Left lobe of liver (tissue), 2 donors: ENCODE results near the gene TRHDE. TPM values are rescaled to one million over a fixed set of nuclear protein-coding genes. Genes with fewer than 3 reads are reported as not detected.
A peak's percentile ranks its signal among the peaks of the same experiment; 100 is the strongest.

Source experiments
- ATAC-seq: fragments of 200-7000 bp; cut with Tn5 transposase; one replicate; pipeline ENCODE4 v1.9.1; 2020; ENCODE audit warnings: mild to moderate bottlenecking, moderate library complexity
- DNase-seq: peaks from one replicate; pipeline ENCODE4 v3.0.0-alpha.2; 2020; ENCODE audit warnings: low spot score
- total RNA-seq: library from RNA; stranded (reverse); gene quantifications from one replicate; pipeline ENCODE4 v1.2.1, GENCODE V29; 2021
- donor health status: DM: no; HTN: no; CAD: no; lungs with moderate emphysema.
- donor health status: DM: no; HTN: yes; CAD: no.

TRHDE gene
- total RNA-seq, 1 donor from 2014 or later, result 1.2 TPM

DNA sequence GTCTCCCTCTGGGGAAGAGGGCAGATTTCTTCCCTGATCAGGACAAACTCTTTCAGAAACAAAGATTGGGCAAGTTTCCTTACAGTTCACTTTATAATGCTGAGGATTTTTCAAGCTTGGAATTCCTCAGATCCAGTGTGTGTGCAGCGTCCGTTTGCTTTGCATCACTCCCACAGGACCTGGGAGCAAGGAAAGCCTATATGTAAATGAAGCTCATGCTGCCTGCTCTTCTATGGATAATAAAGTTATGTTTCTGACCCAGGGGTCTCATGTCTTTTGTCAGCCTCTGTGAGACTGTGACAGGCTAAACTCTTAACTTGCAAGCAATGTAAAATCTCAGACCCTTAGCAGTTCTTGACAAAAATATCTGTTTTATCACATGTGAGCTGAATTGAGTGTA, 41.6 kb downstream of the TRHDE start:
- DNase-seq (no peak), ATAC-seq (no peak)

DNA sequence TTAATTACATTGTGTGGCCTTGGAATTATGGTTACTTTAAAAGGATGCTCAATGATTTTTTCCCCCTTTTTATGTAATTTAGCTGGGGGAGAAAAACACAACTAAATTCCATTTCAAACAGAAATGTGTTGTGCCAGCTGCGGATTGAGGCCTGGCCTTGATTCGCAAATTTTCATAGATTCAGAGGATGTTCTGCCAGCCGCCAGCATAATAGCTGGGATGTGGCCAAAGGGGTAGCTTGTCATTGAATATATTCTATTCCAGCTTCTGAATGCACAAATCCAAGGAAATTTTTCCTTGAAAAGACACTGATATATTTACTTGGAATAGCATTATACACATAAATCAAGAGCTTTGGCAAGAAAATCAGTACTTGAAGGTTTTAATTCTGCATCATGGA, 43.7 kb downstream of the TRHDE start:
- DNase-seq (no peak), ATAC-seq (no peak)

DNA sequence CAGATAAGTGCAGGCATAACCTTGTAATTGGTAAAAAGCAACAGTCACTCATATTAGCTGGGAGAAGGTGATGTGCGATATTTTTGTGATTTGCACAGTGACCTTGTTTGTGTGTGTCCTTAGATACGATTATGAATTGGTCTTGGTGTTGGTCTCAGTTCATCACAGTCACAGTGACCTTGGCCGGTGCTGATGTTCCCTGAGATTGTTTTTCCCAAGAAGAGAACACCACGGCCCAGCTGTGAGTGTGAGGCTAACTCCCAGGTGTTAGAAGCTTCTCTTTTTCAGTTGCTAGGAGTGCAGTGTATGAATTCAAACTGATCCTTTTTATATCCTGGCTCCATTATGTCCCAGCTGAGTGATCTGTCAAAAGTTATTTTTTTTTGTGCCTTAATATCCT, 46.2 kb downstream of the TRHDE start:
- ATAC-seq, result no peak
- no peak for DNase-seq

DNA sequence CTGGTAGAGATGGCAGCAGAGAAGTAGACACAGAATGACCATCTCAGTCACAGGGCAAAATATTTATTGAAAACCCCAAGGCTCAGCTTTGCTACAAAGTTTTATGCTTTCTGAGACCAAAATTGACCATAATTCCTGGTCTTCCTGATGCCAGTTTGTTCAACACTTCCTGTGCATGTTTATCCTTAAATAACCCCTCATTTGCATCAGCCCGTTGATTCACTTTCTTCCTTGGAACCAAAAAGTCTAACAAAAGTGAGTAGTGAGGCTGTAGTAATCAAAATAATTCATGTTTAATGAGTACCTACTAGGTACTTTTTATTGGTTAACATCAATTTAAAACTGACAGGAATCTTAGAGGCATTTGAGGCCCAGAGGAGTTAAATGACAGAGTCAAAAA, 51.7 kb downstream of the TRHDE start:
- DNase-seq (no peak), ATAC-seq (no peak)

DNA sequence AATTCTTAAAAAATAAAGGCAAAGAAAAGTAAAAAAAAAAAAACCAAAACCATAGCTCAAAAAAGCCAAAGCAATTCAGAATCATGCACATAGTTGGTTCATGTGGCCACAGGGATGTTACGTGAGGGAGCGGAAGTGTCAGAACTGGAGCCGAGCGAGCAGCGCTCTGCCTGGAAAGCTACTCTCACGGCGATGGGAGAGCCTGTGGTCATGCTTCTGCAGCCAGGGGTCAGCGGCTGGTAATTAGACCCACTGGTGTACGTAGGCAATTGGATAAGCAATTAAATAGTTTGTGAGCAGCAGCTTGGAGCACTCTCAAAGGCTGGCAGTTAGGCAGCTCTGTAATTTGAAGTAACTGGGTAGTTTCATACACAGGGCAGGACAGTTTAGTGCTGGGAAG, 58.1 kb downstream of the TRHDE start:
- ATAC-seq, result no peak

DNA sequence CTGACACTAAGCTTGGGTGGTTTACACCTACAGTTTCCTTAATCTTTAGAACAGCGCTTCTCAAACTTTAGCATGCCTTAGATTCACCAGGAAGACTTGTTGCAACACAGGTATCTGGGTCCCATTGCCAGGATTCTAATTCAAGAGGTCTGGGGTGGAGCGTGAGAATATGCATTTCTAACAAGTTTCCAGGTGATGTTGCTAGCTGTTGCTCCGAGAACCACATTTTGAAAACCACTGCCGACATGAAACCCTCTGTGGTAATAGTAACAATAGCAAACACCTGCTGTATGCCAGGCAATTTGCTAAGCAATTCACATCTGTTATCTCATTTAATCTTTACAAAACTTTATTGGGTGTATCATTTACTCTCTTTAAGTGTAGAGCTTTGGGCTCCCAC, 58.6 kb downstream of the TRHDE start:
- ATAC-seq, result no peak

More for the DNA sequence above, 58.1 kb downstream of the TRHDE start:
- DNase-seq, result no peak

DNA sequence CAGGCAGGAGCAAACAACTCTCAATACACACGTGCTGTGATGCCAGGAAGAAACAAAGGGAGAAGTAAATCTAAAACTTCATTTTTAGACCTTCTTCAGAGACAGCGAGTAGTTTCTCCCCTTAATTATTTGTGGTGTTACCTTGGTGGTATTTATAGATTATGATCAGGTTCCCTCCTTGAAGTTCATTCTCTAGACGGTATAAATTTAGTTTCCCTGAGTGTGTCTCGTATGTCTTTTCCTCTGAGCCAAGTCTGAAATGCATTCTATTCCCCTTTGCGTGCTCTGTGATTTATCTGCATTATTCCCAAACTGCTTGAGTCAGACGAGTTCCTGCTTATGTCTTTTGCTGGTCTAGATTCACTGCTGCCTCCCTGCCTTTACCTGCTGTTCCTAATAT, 65.2 kb downstream of the TRHDE start:
- ATAC-seq (no peak), DNase-seq (no peak)

More for the DNA sequence above, 58.6 kb downstream of the TRHDE start:
- DNase-seq, result no peak

DNA sequence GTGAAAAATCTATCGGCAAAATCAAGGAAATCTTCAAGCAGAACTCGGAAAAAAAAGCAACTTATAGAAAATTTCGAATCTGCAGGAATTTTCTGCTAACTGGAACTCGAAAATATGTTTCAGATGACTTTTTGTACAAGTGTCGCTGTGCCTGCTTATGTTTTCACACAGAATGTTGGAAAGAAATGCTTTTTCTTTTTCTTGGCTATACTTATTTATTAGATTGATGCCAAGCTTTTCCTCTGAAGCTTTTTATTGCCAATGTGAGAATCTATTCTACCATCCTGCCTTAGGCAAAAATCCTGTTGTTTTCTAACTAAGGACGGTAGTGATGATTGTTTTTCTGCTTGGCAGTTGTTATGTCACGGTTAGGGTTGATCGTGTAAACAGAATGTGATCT, 65.8 kb downstream of the TRHDE start:
- DNase-seq (no peak), ATAC-seq (no peak)

DNA sequence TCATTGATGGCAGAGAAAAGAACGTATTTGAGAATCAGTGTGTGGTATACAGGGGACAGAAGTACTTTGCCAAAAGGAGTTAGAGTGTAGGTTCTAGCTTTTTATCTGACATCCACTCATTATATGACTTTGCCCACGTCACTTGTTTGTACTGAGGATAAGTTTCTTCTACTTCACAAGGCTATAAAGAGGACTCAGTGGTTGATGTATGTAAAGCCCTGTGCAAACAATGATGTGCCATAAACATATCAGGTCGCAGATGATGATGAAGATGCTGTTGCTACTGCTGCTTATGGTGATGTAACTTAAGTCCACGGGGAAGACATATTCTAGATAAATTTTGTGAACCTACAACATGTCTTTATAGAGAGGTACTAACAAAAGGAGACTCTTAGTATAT, 66.3 kb downstream of the TRHDE start:
- no peak for DNase-seq
- no peak for ATAC-seq

DNA sequence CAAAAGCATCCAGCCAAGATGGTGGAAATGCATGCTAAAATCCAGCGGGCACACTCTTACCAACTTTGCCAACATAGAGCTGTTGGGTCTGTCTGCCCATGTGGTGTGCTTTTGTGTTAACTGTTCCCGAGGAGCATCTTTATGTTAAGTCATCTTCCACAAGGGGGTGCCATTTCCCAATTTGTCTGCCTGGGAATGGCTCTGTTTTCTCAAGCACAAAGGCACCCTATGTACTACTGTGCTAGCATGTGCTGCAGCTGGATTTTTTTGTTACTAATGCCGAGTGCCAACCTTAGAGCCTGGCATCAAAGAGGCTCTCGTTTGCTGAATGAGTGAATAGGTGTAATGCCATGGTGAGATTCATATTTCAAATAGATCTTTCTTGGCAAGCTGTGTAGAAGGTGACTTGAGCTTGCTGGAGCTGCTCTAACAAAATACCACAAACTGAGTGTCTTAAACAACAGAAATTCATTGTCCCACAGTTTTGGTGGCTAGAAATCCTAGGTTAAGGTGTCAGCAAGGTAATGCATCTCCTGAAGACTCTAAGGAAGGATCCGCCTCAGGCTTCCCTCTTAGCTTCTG, 74.3 kb downstream of the TRHDE start:
- DNase-seq (peak; percentile 63), ATAC-seq (peak; percentile 99)

DNA sequence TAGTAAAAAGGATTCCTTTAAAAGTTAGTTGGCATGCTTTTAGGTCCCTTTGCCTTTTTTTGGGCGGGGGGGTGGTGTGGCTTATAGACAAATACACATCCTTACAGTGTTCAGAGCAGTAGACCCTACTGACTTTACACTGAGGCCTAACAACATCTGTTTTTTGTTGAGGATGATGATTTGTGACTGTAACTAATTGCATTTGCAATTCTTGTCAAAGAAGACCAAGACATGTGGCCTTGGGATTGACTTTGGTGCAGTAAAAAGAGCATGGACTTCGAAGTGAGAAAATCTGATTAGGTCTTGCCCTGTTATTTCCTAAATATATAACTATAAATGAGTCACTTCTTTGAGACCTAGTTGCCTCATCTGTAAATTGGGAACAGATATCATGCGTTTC, 77.3 kb downstream of the TRHDE start:
- no peak for ATAC-seq

DNA sequence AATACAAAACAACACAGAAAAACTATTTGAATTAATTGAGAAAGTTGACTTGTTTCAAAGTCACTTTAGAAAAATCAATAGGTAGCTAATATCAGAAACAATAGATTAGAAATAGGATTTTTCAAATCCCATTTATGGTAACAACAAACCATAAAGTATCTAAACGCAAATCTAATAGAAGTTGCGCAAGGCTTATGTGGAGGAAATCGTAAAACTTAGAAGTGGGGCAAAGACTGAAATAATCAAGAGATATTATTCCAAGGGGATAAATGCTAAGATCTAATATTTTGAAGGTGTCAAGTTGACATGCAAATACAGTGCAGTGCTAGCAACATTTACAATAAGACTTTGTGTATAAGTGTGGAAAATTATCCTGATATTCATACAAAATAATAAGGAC, 87.2 kb downstream of the TRHDE start:
- no peak for ATAC-seq
- DNase-seq, result no peak

More for the DNA sequence above, 77.3 kb downstream of the TRHDE start:
- DNase-seq, result no peak

DNA sequence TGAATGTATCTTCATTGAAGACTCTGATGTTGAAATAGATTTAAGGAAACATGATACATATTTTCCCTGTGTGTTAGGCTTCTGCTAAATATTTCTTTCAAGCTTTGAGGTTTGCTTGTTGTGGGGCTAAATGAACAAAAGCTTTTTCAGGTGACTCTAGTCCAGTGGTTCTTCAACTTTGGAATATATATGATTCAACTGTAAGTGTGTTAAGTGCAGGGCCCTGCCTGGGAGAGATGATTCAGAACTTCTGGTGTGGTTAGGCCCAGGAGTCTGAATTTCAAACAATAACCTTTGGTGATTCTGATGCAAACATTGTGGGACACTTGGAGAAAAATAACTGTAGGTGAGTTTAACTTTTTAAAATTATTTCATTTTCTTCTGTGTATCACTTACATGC, 93.0 kb downstream of the TRHDE start:
- DNase-seq, result no peak
- no peak for ATAC-seq

DNA sequence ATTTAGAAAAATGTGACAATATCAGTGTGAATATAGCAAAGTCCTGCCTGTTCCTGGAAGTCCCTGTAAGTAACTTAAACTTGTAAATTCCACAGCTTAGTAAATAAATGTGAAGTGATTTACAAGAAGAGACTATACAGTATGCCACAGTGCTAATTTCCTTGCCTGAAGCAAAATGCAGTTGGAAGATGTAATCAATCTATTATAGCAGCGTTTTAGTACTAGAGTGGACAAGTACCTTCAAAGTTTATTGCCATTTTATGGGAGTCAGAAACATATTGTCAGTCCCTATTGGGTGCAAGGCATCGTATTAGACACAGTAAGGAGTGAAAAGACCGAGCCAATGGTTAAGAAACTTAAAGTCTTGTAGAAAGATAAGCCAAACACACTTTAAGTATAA, 94.1 kb downstream of the TRHDE start:
- no peak for ATAC-seq
- no peak for DNase-seq

DNA sequence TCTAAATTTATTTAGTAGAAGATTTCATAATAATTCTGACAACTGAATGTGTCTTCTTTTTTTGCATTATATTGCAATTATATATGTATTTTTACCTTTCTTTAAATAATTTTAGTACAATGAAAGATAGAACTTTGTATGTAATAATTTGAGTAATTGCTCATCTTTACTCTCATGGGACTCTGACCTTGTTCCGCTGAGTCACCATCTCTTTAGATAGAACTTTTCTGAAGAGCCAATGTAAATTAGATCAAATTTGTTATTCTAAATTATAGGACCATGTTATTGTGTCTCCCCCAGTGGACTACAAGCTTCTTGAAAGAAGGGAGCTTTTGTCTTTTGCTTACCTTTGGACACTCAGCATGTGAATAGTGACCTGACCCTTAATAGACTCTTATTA, 96.1 kb downstream of the TRHDE start:
- no peak for ATAC-seq

DNA sequence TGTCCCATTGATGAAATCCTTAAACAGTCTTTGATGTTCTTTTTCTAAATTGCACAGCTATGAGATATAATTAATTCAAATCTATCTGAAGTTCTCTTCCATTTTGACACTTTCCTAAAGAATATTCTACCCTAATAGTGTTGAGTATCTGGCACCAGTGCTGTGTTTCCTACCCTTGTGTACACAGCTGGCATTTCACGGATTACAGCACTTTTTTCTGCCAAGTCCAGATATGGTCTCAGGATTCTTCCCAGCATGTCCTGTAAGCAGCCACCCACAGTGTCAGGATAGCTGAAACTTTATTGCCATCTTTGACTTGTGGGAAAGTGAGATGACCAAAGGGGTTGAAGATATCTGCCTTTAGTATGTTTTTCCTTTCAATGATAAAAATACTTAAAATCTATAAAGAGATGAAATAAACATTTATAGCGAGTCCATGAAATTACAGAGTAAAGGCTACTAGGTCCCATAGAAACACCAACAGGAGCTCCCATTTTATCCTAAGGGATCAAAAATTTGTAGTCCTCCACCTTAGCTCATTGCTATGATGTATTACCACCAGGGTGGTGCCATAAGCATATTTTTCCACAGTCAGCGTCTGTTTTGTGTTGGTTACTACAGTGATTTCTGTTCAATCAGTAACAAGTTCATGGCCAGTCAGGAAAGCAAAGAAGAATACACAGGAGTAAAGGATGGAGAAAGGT, 96.7 kb downstream of the TRHDE start:
- ATAC-seq, result peak; percentile 92
- DNase-seq, result no peak

More for the DNA sequence above, 96.1 kb downstream of the TRHDE start:
- DNase-seq, result no peak

DNA sequence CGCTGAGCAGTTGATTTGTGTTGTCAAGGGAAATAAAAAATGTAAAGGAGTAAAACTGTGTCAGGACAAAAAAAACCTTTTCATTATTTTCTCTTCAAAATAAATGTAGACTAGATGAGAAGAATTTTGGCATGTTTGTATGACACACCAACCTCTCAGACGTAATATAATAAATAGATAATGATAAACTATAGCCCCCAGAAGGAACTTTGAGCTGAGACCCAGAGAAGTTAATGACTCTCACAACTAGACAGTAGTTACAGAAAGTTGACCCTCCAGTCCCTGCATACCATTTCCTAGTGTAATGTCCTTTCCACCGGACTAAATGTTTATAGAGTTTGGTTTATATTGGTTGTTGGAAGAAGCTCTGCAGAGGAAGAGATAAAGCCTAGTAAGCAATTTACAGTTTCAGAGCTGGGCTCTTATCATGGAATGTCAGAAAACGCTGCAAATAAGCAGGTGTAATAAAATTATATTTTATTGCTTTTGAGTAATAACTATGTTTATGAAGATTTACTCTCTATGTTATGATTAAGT, 97.3 kb downstream of the TRHDE start:
- ATAC-seq (no peak), DNase-seq (no peak)

DNA sequence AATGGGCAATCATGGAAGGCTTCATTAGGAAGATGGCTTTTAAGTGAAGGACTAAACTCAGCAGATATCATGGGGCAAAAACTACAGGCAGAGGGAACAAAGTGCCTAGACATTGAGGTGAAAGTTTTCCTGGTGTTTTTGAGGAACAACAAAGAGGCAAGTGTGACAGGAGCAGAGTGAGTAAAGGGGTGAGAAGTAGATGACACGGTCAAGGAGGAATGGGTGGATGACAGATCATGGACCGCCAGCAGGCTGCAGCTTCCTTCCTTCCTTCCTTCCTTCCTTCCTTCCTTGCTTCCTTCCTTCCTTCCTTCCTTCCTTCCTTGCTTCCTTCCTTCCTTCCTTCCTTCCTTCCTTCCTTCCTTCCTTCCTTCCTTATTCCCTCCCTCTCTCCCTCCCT, 108.3 kb downstream of the TRHDE start:
- ATAC-seq (no peak), DNase-seq (no peak)

DNA sequence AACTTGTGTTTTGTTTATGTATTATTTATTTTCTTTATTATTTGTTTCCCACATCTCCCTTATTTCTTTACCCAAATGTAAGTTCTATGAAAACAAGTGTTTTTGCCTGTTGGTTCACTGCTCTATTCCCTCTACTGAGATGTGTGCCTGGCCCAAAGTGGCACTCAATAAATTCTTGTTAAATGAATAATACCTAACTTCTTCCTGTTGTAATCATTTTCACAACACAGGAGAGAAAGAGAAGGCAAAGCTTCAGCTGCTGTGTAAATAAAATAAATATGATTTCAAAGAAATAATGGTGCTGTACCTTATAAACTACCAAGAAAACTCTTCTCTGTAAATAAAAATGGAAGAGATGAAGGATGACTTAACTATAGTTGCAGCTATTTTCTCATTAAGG, 116.2 kb downstream of the TRHDE start:
- DNase-seq (no peak), ATAC-seq (no peak)

DNA sequence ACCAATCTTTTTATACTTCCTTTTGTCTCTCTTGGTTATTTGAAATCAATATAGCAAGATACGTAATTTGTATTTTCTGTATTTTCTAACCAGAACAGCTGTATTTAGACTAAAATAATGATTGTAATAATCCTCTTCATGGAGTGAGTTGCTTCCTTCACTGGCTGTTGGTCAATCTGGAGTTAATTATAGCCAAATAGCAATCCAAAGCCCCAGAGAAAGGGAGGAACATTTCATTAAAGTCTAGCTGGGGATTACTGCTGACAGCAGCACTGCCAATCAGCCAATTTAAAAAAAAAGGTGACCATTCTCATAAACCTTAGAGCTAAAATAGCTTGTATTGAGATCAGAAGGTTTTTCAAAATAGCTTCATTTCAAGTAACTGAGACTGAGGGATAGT, 118.0 kb downstream of the TRHDE start:
- DNase-seq (no peak), ATAC-seq (no peak)

DNA sequence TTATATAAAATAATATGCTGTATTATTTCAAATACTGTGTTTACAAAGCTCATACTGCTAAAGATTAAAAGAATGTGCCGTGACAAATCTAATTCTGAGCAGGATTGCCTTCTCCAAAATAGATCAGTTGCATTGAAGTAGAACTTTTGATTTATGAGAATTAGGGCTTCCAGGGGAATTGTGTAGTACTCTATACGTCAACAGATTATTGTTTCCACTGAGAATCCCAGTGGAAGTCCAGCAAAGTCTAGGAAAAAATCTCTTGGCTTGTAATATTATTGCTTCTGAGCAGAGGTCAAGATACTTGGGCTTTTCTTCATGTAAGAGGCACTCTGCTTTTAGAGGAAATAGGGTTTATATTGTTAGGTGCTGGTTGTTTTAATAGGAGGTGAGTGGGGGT, 133.9 kb downstream of the TRHDE start:
- DNase-seq (no peak), ATAC-seq (no peak)

DNA sequence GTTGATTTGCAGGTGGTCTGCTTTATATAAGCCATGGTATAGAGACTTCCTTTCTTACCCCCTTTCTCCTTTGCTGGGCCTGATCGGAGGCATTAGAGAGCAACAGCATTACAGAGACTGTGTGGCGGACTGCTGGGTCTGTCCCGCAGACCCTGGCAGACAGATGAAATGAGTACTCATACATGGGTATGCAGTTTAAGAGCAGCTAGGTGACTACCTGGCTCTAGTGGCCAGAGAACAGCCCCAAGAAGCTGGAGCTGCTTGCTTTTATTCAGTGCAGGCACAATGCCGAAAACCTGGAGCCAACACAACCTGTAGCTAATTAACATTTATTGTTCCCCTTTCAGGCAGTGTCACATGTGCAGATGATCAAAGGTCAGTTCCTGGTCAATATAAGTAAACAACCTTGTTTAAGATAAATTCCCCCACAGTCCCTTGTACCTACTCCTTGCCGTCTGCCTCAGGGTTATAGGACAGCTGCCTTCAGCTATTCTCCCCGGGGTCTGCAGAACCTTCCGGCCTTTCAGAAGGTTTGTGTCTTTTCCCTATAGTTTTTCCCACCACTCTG, 160.0 kb downstream of the TRHDE start:
- ATAC-seq (peak; percentile 53), DNase-seq (no peak)
